ENCODE data around the gene MAP3K19.
"Not testable (repeated sequence)": the region's sequence is repeated elsewhere in the genome, so short reads cannot be mapped to it uniquely, and the experiment has no call there.

MAP3K19 gene

GRCh38 chr2:134980639-134981038 lies 66.6 kb downstream of the MAP3K19 start:
- DNase-seq (ENCODE audit: low spot score): no peak

- no peak for DNase-seq (ENCODE audit: low spot score)
Measured at GRCh38 chr2:134979221-134979620, 68.0 kb downstream of the MAP3K19 start.

GRCh38 chr2:134977104-134977503 lies 70.1 kb downstream of the MAP3K19 start:
- DNase-seq (ENCODE audit: low spot score): not testable (repeated sequence)

- DNase-seq (ENCODE audit: low spot score): no peak
Measured at GRCh38 chr2:134976074-134976702, 71.1 kb downstream of the MAP3K19 start.

- DNase-seq (ENCODE audit: low spot score): no peak
Measured at GRCh38 chr2:134975281-134976009, 71.8 kb downstream of the MAP3K19 start.

GRCh38 chr2:134973241-134974138 lies 73.8 kb downstream of the MAP3K19 start:
- no peak for DNase-seq (ENCODE audit: low spot score)

GRCh38 chr2:134967166-134967565 lies 80.1 kb downstream of the MAP3K19 start:
- not testable (repeated sequence) for DNase-seq (ENCODE audit: low spot score)

GRCh38 chr2:134957477-134957876 lies 89.8 kb downstream of the MAP3K19 start:
- DNase-seq (ENCODE audit: low spot score): no peak

- DNase-seq (ENCODE audit: low spot score): no peak
Measured at GRCh38 chr2:134955744-134956143, 91.5 kb downstream of the MAP3K19 start.

- DNase-seq (ENCODE audit: low spot score): no peak
Measured at GRCh38 chr2:134954065-134954464, 93.2 kb downstream of the MAP3K19 start.

- no peak for DNase-seq (ENCODE audit: low spot score)
Measured at GRCh38 chr2:134952608-134953007, 94.6 kb downstream of the MAP3K19 start.

- DNase-seq (ENCODE audit: low spot score): no peak
Measured at GRCh38 chr2:134950886-134951285, 96.4 kb downstream of the MAP3K19 start.

- DNase-seq (ENCODE audit: low spot score): no peak
Measured at GRCh38 chr2:134949981-134950708, 97.1 kb downstream of the MAP3K19 start.

GRCh38 chr2:134946073-134946472 lies 101.2 kb downstream of the MAP3K19 start:
- no peak for DNase-seq (ENCODE audit: low spot score)

GRCh38 chr2:134944975-134945374 lies 102.3 kb downstream of the MAP3K19 start:
- DNase-seq (ENCODE audit: low spot score): no peak

GRCh38 chr2:134943540-134943939 lies 103.7 kb downstream of the MAP3K19 start:
- DNase-seq (ENCODE audit: low spot score): no peak

- no peak for DNase-seq (ENCODE audit: low spot score)
Measured at GRCh38 chr2:134936691-134937090, 110.6 kb downstream of the MAP3K19 start.

- no peak for DNase-seq (ENCODE audit: low spot score)
Measured at GRCh38 chr2:134934641-134935040, 112.6 kb downstream of the MAP3K19 start.

- DNase-seq (ENCODE audit: low spot score): no peak
Measured at GRCh38 chr2:134934150-134934549, 113.1 kb downstream of the MAP3K19 start.

GRCh38 chr2:134933732-134934131 lies 113.5 kb downstream of the MAP3K19 start:
- DNase-seq (ENCODE audit: low spot score): no peak

- no peak for DNase-seq (ENCODE audit: low spot score)
Measured at GRCh38 chr2:134932864-134933526, 114.3 kb downstream of the MAP3K19 start.

All from iPS-NIHi11 (cell line).